Activated naive CD4-positive, alpha-beta T cell treated with anti-CD3 and anti-CD28 coated beads, Interleukin-2, amount 50 U/mL, for 16 hours (primary cell): ENCODE results near the gene ALKBH1.
A peak's percentile ranks its signal among the peaks of the same experiment; 100 is the strongest.
"Not testable (repeated sequence)": the region's sequence is repeated elsewhere in the genome, so short reads cannot be mapped to it uniquely, and the experiment has no call there.

Source experiments
- DNase-seq: peaks from one replicate; pipeline ENCODE4 v3.0.0-alpha.2; 2020

ALKBH1 gene

DNA sequence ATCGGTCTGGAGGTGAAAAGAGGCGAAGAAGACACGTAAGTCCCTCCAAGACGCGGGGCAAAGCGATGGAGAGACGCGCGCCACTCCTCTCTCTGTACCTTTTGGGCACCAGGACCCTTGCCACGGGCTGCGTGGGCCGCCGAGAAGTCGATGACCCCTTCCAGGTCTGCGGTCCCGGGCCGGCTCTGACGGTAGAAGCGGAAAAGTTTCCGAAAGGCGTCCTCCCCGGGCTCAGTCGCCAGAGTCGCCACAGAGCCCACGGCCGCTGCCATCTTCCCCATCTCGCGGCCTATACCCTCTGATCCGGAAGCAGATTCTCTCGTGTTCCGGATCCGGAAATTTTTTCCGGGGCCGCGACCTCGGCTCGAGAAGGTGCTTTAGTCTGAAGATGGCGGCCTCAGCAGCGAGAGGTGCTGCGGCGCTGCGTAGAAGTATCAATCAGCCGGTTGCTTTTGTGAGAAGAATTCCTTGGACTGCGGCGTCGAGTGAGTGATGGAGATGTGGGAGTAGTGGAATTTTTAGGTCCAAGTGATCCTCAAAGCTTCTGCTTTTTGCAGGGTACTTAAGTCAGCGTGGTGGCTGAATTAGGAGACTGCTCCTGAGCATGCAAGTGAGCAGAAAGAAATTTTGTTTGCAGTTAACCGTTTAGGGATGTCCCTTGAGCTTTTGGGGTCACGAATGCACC is at the start of gene ALKBH1, which contains the start of gene SLIRP:
Gene ALKBH1, minus strand, starts transcription at position 300 of the 685 bp plus-strand sequence. Its CDS starts 19 bp downstream, at position 281.
Gene SLIRP, plus strand, starts transcription at position 380 of the 685 bp plus-strand sequence. Its CDS starts 9 bp downstream, at position 389.
- peak; percentile 86 for DNase-seq

- DNase-seq = no peak
These were observed 45.1 kb upstream of the ALKBH1 start for GRCh38 chr14:77752799-77753516.

- no peak for DNase-seq
These were observed 44.4 kb upstream of the ALKBH1 start for GRCh38 chr14:77752266-77752665.

- not testable (repeated sequence) for DNase-seq
These were observed 39.6 kb upstream of the ALKBH1 start for GRCh38 chr14:77747425-77747824.

DNA sequence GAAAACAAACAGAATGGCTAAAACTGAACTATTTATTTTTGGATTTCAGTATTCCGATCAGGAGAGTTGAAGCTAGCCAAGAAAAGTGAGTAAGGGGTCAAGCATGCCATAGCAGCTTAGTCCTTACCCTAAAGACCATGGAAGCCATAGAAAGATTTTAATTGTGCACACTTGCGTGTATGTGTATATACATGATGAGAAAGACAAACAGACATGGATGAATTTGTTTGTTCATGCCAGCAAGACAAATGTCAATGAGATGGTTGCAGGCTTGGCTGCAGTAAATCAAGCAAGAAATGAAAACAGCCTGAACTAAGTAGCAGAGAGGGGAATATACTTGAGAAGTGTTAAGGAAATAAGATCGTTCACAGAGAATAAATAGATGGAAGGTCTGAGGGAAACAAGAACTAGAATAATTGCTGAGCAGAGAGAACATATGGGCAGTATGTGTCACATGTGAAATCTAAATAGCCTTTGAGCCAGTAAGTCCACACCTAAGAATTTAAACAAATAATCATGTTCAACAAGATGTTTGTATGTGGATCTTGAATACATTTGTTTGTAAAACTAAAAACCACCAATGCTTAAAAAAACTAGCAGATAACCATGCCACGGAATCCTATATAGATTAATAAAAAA is 38.4 kb upstream of the ALKBH1 start:
- DNase-seq = no peak

DNA sequence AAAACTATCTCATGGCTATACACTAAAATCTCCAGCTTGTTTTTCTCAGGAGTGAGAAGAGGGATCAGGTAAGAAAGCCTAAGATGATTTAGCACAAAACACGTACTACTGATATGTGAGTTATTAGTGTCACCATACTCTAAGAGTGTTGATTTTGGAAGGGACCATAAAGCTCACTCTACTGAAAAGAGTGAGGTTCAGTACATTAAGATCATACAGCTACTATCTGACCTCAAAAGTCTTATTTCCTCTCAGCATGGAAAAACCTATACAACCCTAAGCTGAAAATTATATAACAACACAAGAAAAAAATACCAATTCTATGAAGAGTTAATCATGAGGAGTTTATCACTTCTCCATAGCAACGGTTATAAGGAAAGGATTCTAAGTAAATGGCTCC is 33.6 kb upstream of the ALKBH1 start:
- no peak for DNase-seq

- no peak for DNase-seq
These were observed 30.9 kb upstream of the ALKBH1 start for GRCh38 chr14:77738559-77739250.

GRCh38 chr14:77730976-77731497 is 23.2 kb upstream of the ALKBH1 start:
- DNase-seq = no peak

GRCh38 chr14:77722301-77722700 is 14.5 kb upstream of the ALKBH1 start:
- no peak for DNase-seq

- DNase-seq = no peak
These were observed 13.6 kb upstream of the ALKBH1 start for GRCh38 chr14:77721437-77721836.

DNA sequence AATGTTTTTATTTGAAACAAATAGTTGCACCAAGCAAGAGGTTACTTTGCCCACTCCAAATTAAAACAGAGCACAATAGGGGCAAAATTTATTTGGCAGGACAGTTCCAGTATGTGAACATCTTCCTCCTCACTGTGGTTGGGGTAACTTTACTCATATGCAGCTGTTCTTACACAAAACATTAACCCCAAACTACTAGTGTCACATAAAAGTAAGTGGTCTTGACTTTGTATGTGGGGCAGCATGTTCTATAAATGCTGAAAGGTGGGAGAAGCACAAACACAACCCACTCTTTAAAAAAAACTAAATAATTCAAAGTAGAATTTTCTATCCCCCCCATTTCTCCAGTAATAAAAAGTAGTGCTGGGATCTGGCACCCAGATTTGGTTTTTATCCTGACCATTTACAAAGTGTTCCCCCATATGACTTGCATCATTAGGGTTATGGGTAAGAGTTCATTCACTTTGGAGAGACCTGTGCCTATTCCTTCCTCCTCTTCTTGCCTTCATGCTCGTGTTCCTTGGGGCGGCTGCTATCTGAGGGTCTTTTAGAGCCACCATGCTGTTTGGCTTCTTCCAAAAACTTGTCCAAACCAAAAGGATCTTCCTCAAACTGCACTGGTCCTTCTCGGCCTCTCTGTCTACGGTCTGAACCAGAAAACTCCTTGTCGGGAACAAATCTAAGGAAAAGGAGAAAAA is 9.9 kb upstream of the ALKBH1 start:
- no peak for DNase-seq

DNA sequence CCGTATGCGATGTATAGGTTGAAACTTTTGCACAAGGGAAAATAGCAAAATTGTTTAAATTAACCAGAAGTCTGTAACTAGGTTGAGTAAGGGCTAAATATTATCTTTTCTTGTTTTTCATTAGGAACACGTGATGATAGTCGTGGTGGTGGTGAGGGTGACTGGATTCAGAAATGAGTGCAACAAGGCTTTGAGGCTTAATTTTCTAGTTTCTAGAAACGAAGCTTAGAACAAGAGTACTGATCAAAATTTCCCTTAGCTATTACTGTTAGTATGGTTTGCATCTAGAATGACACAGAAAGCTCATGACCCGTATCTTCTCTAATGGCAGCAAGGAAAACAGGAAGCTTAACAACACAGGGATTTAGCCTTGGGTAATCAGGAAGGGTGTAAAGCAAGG is 7.1 kb upstream of the ALKBH1 start:
- DNase-seq = no peak

- no peak for DNase-seq
These were observed 2.5 kb upstream of the ALKBH1 start for GRCh38 chr14:77710364-77710763.

DNA sequence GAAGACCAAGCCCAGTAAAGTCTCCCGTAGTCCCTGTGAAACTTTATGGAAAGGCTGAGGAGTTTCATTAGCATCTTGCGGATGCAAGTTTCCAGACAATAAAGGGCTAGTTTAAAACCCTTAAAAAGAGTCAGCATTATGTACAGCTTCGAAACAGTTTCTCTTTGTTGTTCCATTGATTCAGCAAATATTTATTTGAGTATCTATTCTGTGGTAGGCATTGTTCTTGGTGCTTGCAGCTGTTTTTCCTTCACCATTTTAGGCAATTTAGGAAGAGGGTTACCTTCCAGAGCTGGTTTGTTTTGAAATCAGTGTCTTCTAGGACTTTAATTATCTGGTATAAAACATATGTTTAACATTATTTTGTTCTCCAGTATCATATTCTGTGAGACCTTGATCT is 1.6 kb upstream of the ALKBH1 start:
- DNase-seq = no peak

GRCh38 chr14:77708749-77709148 is 926 bp upstream of the ALKBH1 start:
- no peak for DNase-seq

GRCh38 chr14:77707355-77707723 is 484 bp downstream of the ALKBH1 start:
- no peak for DNase-seq

GRCh38 chr14:77691259-77691658 is 16.6 kb downstream of the ALKBH1 start:
- DNase-seq = no peak

DNA sequence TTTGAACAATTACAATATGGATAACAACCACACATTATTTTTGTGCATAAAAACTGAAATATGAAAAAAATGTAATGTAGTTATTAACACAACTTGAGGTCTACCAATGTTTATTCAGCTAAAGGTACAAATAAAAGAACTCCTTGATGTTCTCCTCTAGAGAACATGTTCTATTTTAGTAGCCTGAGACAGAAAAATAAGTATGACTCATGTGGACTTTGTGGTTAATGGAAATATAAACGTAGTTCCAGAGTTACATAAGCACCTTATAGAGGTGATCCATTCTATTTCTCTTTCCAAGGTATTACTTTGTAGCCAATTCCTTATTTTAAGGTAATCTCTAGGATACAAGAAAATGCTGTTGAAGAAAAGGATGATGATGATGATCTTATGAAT is 25.7 kb downstream of the ALKBH1 start:
- no peak for DNase-seq

GRCh38 chr14:77681196-77682157 is 26.3 kb downstream of the ALKBH1 start:
- DNase-seq = no peak

DNA sequence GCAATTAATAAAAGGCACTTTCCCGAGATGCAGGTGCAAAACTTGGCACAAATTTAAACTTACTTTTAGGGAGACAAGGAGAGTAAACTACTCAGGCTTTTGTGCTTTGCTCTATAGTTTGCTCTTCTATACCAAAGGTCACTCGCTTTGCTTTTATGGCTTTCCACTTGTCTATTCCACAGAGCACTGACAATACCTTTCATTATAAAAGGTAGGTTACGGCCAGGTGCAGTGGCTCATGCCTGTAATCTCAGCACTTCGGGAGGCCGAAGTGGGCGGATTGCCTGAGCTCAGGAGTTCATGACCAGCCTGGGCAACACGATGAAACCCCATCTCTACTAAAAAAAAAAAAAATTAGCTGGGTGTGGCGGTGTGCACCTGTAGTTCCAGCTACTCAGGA is 32.9 kb downstream of the ALKBH1 start:
- DNase-seq = no peak

- DNase-seq = no peak
These were observed 34.6 kb downstream of the ALKBH1 start for GRCh38 chr14:77673193-77673592.
